GM23248 (cell line): ENCODE measurements around the gene GLE1.
"Not testable (repeated sequence)": the region's sequence is repeated elsewhere in the genome, so short reads cannot be mapped to it uniquely, and the experiment has no call there.

Source experiments
- EZH2 ChIP-seq: fragments of 200-600 bp; sonication (generic); IDR thresholded peaks from 2 replicates; pipeline ENCODE4 v1.6.1; 2018; ENCODE audit warnings: antibody characterized with exemption, mild to moderate bottlenecking; ENCODE audit not compliant: insufficient read depth, poor library complexity, severe bottlenecking
- EZH2phosphoT487 ChIP-seq: fragments of 200-600 bp; sonication (generic); IDR thresholded peaks from 2 replicates; pipeline ENCODE4 v1.6.1; 2018; ENCODE audit warnings: antibody characterized with exemption, moderate library complexity, mild to moderate bottlenecking, low read depth; ENCODE audit not compliant: insufficient read depth

GRCh38 chr9:128503415-128503825, 1.1 kb upstream of the GLE1 start:
- not testable (repeated sequence) for TF ChIP-seq EZH2phosphoT487, EZH2
